Fibroblast of the conjunctiva (primary cell): ENCODE data around the gene PML.
A peak's percentile ranks its signal among the peaks of the same experiment; 100 is the strongest.

Source experiments
- DNase-seq: peaks from one replicate; pipeline ENCODE4 v3.0.0-alpha.2; 2010; ENCODE audit warnings: low read depth

The PML gene

GRCh38 chr15:74010929-74011540, 16.5 kb downstream of the PML start:
- peak; percentile 62 for DNase-seq

GRCh38 chr15:74011610-74012009, 17.1 kb downstream of the PML start:
- no peak for DNase-seq

GRCh38 chr15:74013374-74013894, 18.9 kb downstream of the PML start:
- no peak for DNase-seq

GRCh38 chr15:74019734-74020133, 25.2 kb downstream of the PML start:
- DNase-seq, result no peak

- no peak for DNase-seq
Measured at GRCh38 chr15:74022706-74023470, 28.4 kb downstream of the PML start.

- DNase-seq, result no peak
Measured at GRCh38 chr15:74024687-74025086, 30.2 kb downstream of the PML start.

- DNase-seq, result no peak
Measured at GRCh38 chr15:74025436-74025835, 30.9 kb downstream of the PML start.

GRCh38 chr15:74027688-74028087, 33.2 kb downstream of the PML start:
- no peak for DNase-seq

- DNase-seq, result no peak
Measured at GRCh38 chr15:74028646-74029045, 34.1 kb downstream of the PML start.

GRCh38 chr15:74032046-74032445, 37.5 kb downstream of the PML start:
- no peak for DNase-seq

- DNase-seq, result no peak
Measured at GRCh38 chr15:74032606-74033561, 38.4 kb downstream of the PML start.

- no peak for DNase-seq
Measured at GRCh38 chr15:74034206-74034755, 39.8 kb downstream of the PML start.

GRCh38 chr15:74035121-74036017, 40.9 kb downstream of the PML start:
- no peak for DNase-seq

- DNase-seq, result peak; percentile 40
Measured at GRCh38 chr15:74036271-74037170, 42.0 kb downstream of the PML start.

GRCh38 chr15:74037171-74038117, 42.9 kb downstream of the PML start:
- DNase-seq, result no peak

GRCh38 chr15:74038707-74039655, 44.5 kb downstream of the PML start:
- DNase-seq, result no peak

GRCh38 chr15:74039656-74040010, 45.1 kb downstream of the PML start:
- DNase-seq, result no peak
